ENCODE results near the gene EGFL7. TPM values are rescaled to one million over a fixed set of nuclear protein-coding genes. Genes with fewer than 3 reads are reported as not detected.

The EGFL7 gene
- total and polyA plus RNA-seq, 4 donors: 32.1 to 39.7 (median 36.5) TPM

GRCh38 chr9:136693135-136693489, 30.4 kb downstream of the EGFL7 start:
- Histone ChIP-seq H3K4me3 (ENCODE audit: low read depth in 1 of 3, low read length in 3 of 3) (no peak overlapping the region), H3K27ac (ENCODE audit: low read depth in 1 of 2, low read length in 2 of 2) (peak overlapping the region; percentile 51 to 78), H3K36me3 (ENCODE audit: control insufficient read depth in 4 of 4, insufficient read depth in 3 of 4, low read depth in 1 of 4, low read length in 3 of 4) (no peaks in the 10 kb centered on the region), H3K4me1 (ENCODE audit: control insufficient read depth in 4 of 4, insufficient read depth in 4 of 4, low read length in 3 of 4) (peaks cover 39 to 85% (median 70%) of the 10 kb centered on the region in 4 donors), H3K9ac (ENCODE audit: low read depth in 1 of 2, low read length in 2 of 2) (no peak overlapping the region), H3K27me3 (ENCODE audit: control insufficient read depth in 4 of 4, insufficient read depth in 4 of 4, low read length in 3 of 4) (no peaks in the 10 kb centered on the region), H3K9me3 (ENCODE audit: control insufficient read depth in 4 of 4, low read length in 3 of 4) (no peaks in the 10 kb centered on the region)
- TF ChIP-seq YY1 (IDR thresholded peaks at IDR 0.05): no peak
- TF ChIP-seq HNF4G (IDR thresholded peaks at IDR 0.05): no peak
- TF ChIP-seq FOXA2 (IDR thresholded peaks at IDR 0.05): no peak
- no peak for TF ChIP-seq FOXA1 (IDR thresholded peaks at IDR 0.05)
- no peak for TF ChIP-seq RXRA (IDR thresholded peaks at IDR 0.05)
- no peak for TF ChIP-seq SP1 (IDR thresholded peaks at IDR 0.05)
- no peak for TF ChIP-seq NR2F2 (IDR thresholded peaks at IDR 0.05)
- TF ChIP-seq REST (IDR thresholded peaks at IDR 0.05): no peak
- TF ChIP-seq HNF4A (conservative IDR thresholded peaks at IDR 0.05): no peak
- TF ChIP-seq MAX (IDR thresholded peaks at IDR 0.05): no peak
- no peak for TF ChIP-seq CTCF (IDR thresholded peaks at IDR 0.05; ENCODE audit: low read depth, low read length, missing input control)
- WGBS: 59% methylated on average over 14 of the region's 14 CpGs
- DNase-seq (ENCODE audit: low spot score): no peak

- peak; percentile 66 for DNase-seq (ENCODE audit: low spot score)
- TF ChIP-seq FOXA1 (IDR thresholded peaks at IDR 0.05) (no peak), HNF4G (IDR thresholded peaks at IDR 0.05) (peak; percentile 75), TAF1 (conservative IDR thresholded peaks at IDR 0.05) (no peak), REST (IDR thresholded peaks at IDR 0.05) (no peak), RXRA (IDR thresholded peaks at IDR 0.05) (peak; percentile 96 to 97), CTCF (IDR thresholded peaks at IDR 0.05; ENCODE audit: low read depth, low read length, missing input control) (no peak), MAX (IDR thresholded peaks at IDR 0.05) (peak; percentile 71), FOXA2 (IDR thresholded peaks at IDR 0.05) (no peak), HNF4A (conservative IDR thresholded peaks at IDR 0.05) (peak; percentile 92 to 96), SP1 (IDR thresholded peaks at IDR 0.05) (peak; percentile 91), RAD21 (IDR thresholded peaks at IDR 0.05) (no peak), EGR1 (IDR thresholded peaks at IDR 0.05; ENCODE audit: low read depth in 2 of 2) (no peak), ATF3 (IDR thresholded peaks at IDR 0.05) (peak; percentile 12), ZBTB33 (IDR thresholded peaks at IDR 0.05) (peak; percentile 39)
Observed at GRCh38 chr9:136693490-136694162, 30.9 kb downstream of the EGFL7 start.

More at GRCh38 chr9:136693490-136694162, 30.9 kb downstream of the EGFL7 start:
- no peaks in the 10 kb centered on the region for H3K36me3 ChIP-seq (ENCODE audit: control insufficient read depth in 4 of 4, insufficient read depth in 3 of 4, low read depth in 1 of 4, low read length in 3 of 4)
- no peak overlapping the region for H3K9ac ChIP-seq (ENCODE audit: low read depth in 1 of 2, low read length in 2 of 2)
- no peaks in the 10 kb centered on the region for H3K27me3 ChIP-seq (ENCODE audit: control insufficient read depth in 4 of 4, insufficient read depth in 4 of 4, low read length in 3 of 4)
- no peak overlapping the region for H3K4me3 ChIP-seq (ENCODE audit: low read depth in 1 of 3, low read length in 3 of 3)
- peaks cover 36 to 85% (median 69%) of the 10 kb centered on the region in 4 donors for H3K4me1 ChIP-seq (ENCODE audit: control insufficient read depth in 4 of 4, insufficient read depth in 4 of 4, low read length in 3 of 4)
- WGBS: 25% methylated on average over 15 of the region's 15 CpGs
- peak overlapping the region; percentile 51 to 78 for H3K27ac ChIP-seq (ENCODE audit: low read depth in 1 of 2, low read length in 2 of 2)
- no peaks in the 10 kb centered on the region for H3K9me3 ChIP-seq (ENCODE audit: control insufficient read depth in 4 of 4, low read length in 3 of 4)
